Ascending aorta (tissue), 2 donors: ENCODE results near the gene POLR2L. TPM values are rescaled to one million over a fixed set of nuclear protein-coding genes. Genes with fewer than 3 reads are reported as not detected.

Experiments used
- DNase-seq, 2 donors: peaks; one replicate each; pipeline ENCODE4 v3.0.0-alpha.2; 2019; ENCODE audit warnings: low spot score in 2 of 2
- H3K27ac ChIP-seq, 2 donors: fragments of 200-600 bp; sonication (generic); one replicate each; pipeline ENCODE4 v1.5.1; 2016 to 2017; ENCODE audit warnings: mild to moderate bottlenecking in 1 of 2
- H3K27me3 ChIP-seq: fragments of 200-600 bp; sonication (generic); one replicate; pipeline ENCODE4 v1.5.1; 2017
- H3K36me3 ChIP-seq, 2 donors: fragments of 200-600 bp; sonication (generic); one replicate each; pipeline ENCODE4 v1.5.1; 2016
- H3K4me1 ChIP-seq, 2 donors: fragments of 200-600 bp; sonication (generic); one replicate each; pipeline ENCODE4 v1.5.1; 2016 to 2017; ENCODE audit warnings: mild to moderate bottlenecking in 1 of 2
- H3K4me3 ChIP-seq, 2 donors: fragments of 200-600 bp; sonication (generic); one replicate each; pipeline ENCODE4 v1.5.1; 2016 to 2017; ENCODE audit warnings: mild to moderate bottlenecking in 1 of 2
- H3K9me3 ChIP-seq, 2 donors: fragments of 200-600 bp; sonication (generic); one replicate each; pipeline ENCODE4 v1.5.1; 2016
- intact Hi-C: fragments of 100-400 bp; cut with DNase I; formaldehyde crosslinking; loops from one replicate; pipeline ENCODE4 v1.15.1; 2023
- total RNA-seq: library from RNA; depleted of rRNA; stranded (reverse); fragments of >200 nt; gene quantifications from one replicate; pipeline ENCODE4 v1.1.0, GENCODE V29; 2016
- TF ChIP-seq, protein P1 (sequence below), 3 experiments: fragments of 200-600 bp in 2 of 3; fragments of 450-650 bp in 1 of 3; sonication (generic) in 2 of 3; IDR thresholded peaks; one replicate each; pipeline ENCODE4 v1.5.1; 2016 to 2019; ENCODE audit warnings: antibody characterized with exemption in 3 of 3, mild to moderate bottlenecking in 1 of 3, moderate library complexity in 1 of 3

The POLR2L gene
- total RNA-seq, 1 donor from 2014 or later: 141 TPM

DNA sequence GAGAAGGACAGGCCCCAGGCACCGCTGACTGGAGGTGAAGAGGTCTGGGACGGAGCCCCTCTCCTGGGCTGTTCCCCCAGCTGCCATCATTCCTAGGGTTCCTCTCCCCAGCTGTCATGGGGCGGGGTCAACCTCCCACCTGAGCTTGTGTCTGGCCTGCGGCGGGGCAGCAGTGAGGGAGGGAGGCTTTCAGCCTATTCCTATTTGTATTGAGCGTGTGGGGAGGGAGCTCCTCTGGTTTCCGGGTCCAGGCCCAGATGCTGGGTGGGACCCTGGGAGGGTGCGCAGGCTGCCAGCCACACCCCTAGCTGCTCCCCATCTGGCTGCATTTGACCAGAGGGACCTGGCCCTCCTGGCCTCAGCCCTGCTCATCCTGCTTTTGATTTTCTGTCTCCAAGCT is 14.1 kb upstream of the POLR2L start:
- Histone ChIP-seq H3K9me3 (no peaks in the 10 kb centered on the region), H3K27me3 (no peaks in the 10 kb centered on the region), H3K4me1 (peaks cover 0 to 6% of the 10 kb centered on the region in 2 donors), H3K36me3 (no peaks in the 10 kb centered on the region), H3K4me3 (no peak overlapping the region), H3K27ac (no peak overlapping the region)
- DNase-seq: no peak
- intact Hi-C loops: no loop called here
- TF ChIP-seq, protein P1, sequence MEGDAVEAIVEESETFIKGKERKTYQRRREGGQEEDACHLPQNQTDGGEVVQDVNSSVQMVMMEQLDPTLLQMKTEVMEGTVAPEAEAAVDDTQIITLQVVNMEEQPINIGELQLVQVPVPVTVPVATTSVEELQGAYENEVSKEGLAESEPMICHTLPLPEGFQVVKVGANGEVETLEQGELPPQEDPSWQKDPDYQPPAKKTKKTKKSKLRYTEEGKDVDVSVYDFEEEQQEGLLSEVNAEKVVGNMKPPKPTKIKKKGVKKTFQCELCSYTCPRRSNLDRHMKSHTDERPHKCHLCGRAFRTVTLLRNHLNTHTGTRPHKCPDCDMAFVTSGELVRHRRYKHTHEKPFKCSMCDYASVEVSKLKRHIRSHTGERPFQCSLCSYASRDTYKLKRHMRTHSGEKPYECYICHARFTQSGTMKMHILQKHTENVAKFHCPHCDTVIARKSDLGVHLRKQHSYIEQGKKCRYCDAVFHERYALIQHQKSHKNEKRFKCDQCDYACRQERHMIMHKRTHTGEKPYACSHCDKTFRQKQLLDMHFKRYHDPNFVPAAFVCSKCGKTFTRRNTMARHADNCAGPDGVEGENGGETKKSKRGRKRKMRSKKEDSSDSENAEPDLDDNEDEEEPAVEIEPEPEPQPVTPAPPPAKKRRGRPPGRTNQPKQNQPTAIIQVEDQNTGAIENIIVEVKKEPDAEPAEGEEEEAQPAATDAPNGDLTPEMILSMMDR (IDR thresholded peaks at IDR 0.05): no peak

DNA sequence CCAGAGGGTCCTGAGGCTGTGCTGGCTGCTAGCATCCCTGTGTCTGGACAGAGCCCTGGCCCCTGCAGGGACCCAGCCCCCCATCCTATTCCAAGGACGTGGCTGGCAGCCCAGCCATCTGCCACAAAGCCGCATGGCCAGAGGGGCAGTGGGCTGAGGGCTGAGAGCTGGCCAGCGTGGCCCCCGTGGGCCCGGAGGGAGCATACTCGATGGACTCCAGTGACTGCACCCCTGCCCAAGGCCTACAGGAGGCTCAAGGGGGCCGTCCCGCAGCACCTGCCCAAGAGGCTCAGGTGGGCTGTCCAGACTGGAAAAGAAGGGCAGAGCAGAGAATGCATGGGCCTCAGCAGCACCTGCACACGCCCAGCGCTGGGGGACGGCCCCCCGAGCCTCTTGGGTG is 13.5 kb upstream of the POLR2L start:
- Histone ChIP-seq H3K9me3 (no peaks in the 10 kb centered on the region), H3K27ac (no peak overlapping the region), H3K4me1 (peaks cover 0 to 6% of the 10 kb centered on the region in 2 donors), H3K36me3 (no peaks in the 10 kb centered on the region), H3K27me3 (no peaks in the 10 kb centered on the region), H3K4me3 (no peak overlapping the region)
- DNase-seq: no peak
- TF ChIP-seq, protein P1 (IDR thresholded peaks at IDR 0.05): no peak
- intact Hi-C loops: no loop called here

DNA sequence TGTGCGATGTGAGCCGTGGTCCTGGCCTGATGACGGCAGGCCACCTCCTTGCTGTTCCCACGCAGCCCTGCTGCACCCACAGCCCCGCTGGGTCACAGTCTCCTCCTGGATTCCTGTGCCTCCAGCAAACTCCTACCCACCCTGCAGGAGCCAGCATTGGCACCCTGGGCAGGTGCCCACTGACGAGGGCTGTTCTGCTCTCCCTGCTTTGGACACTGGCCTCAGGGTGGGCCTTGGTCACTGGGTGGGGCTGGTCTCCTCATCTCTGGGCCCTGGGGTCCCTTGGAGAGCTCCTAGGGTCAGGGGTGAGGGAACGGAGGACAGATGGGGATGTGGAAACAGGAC is 13.0 kb upstream of the POLR2L start:
- no peaks in the 10 kb centered on the region for H3K27me3 ChIP-seq
- H3K36me3 ChIP-seq: no peaks in the 10 kb centered on the region
- no peaks in the 10 kb centered on the region for H3K9me3 ChIP-seq
- intact Hi-C loops: no loop called here
- H3K4me1 ChIP-seq: peaks cover 0 to 6% of the 10 kb centered on the region in 2 donors
- no peak overlapping the region for H3K4me3 ChIP-seq
- TF ChIP-seq, protein P1 (IDR thresholded peaks at IDR 0.05): no peak
- DNase-seq: no peak
- no peak overlapping the region for H3K27ac ChIP-seq

DNA sequence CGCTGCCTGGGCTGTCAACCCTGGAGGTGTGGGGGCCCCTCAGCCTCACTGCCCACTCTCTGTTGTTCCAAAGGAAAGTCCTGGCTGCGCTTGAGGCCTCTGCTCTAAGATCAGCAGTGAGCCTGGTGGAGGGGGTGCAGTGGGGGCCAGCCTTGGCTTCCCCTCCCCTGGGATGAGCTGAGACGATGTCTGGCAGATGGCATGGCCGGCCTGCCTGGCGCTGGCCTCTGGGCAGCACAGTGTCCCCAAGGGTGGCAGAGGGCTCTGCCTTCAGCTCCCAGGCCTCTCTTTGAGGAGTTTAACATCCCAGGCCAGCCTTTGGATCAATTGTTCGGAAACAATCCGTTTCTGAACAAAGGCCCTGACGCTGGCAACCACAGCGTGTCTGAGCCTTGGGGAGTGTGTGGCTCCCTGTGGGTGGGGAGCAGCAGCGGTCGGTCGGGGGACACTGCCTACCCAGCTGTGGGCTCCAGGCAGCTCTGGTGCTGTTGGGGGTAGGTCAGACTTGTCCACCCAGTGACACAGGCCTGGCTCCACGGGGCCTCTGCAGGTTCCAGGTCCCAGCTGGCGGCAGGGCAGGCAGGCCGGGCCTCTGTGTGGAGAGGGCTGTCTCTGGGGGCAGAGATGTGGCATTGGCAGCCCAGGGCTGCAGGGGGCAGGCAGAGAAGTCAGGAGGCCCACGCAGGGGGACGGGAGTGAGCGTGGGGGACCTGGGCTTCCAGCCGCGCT is 12.4 kb upstream of the POLR2L start:
- no peak for DNase-seq
- no peak overlapping the region for H3K27ac ChIP-seq
- H3K4me1 ChIP-seq: peaks cover 0 to 7% of the 10 kb centered on the region in 2 donors
- H3K9me3 ChIP-seq: no peaks in the 10 kb centered on the region
- intact Hi-C loops: no loop called here
- H3K36me3 ChIP-seq: no peaks in the 10 kb centered on the region
- no peaks in the 10 kb centered on the region for H3K27me3 ChIP-seq
- TF ChIP-seq, protein P1 (IDR thresholded peaks at IDR 0.05): no peak
- H3K4me3 ChIP-seq: no peak overlapping the region

DNA sequence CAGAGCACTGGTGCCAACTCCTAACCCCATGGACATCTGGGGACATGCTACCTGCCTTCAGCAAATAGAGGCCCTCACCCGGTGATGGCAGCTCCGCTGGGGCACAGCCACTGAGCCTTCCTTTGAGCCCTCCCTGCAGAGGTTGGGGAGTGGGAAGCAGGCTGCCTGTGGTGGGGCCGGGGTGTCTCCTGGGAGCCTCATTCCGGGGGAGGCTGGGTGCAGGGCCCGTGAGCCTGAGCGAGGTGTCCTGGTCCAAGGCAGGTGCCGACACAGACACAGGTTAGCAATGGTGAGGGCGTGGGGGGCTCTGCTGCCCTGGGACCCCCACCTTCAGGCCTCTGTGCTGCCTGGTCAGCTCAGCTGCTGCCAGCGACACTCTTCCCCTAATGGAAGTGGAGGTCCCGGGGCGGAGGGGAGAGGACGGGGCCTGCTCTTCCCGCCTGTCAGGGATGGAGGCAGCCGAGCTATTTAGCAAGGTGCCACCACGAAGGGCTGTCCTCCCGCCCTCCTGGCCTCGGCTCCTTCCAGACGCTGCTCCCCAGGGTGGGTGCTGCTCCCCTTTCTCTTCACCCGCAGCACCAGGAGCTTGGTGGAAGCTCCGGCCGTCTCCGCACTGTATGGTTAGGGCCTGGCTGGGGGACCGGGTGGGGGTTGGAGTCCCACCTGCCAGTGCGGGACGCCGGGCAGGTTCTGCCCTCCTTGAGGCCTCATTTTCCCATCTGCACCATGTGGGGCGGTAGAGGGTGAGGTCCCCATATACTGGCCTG is 11.5 kb upstream of the POLR2L start:
- no peaks in the 10 kb centered on the region for H3K9me3 ChIP-seq
- intact Hi-C loops: no loop called here
- no peaks in the 10 kb centered on the region for H3K27me3 ChIP-seq
- H3K36me3 ChIP-seq: no peaks in the 10 kb centered on the region
- H3K27ac ChIP-seq: peak overlapping the region in 1 of 2 donors; percentile 9
- TF ChIP-seq, protein P1 (IDR thresholded peaks at IDR 0.05): no peak
- no peak overlapping the region for H3K4me3 ChIP-seq
- peaks cover 2 to 8% of the 10 kb centered on the region in 2 donors for H3K4me1 ChIP-seq
- DNase-seq: no peak
